ENCODE data around the gene DENND6B.

The DENND6B gene

DNA sequence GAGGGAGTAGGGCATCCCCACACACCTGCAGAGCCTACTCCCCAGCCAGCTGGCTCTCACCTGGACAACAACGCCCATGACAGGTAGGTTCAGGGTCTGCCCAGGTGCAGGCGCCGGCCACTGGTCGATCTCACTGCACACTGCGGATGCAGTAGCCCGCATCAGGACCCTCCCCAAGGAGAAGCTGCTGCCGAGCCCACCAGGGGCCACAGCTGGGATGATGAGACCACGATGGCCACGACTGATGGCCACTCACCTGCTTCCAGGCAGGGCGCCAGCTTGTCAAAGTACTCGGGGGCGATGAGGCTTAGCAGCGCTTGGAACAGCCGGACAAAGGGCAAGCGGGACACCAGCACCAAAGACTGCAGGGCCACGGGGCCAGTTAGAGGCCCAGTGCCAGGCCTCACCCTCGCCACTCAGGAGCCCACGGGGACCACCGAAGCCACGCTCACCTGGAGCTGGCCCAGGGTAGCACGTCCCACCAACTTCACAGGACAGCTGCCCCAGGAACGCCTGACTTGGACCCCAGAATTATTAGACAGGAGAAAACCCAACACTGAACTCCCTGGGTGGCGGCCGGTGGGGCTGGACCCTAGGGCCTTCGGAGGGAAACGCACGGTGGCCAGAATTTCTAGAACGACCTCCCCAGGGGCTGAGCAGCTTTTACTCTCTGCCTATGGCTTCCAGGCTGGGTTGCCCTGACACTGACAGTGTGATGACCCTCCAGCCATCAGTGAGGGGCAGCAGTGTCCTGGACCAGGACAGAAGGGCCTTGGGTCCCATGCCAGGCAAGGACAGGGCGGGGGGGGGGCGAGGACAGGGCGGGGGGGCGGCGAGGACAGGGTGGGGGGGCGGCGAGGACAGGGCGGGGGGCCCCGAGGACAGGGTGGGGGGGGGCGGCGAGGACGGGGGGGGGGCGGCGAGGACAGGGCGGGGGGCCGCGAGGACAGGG is 10.4 kb downstream of the DENND6B start:
- no peak for DNase-seq (ENCODE audit: low spot score)

DNA sequence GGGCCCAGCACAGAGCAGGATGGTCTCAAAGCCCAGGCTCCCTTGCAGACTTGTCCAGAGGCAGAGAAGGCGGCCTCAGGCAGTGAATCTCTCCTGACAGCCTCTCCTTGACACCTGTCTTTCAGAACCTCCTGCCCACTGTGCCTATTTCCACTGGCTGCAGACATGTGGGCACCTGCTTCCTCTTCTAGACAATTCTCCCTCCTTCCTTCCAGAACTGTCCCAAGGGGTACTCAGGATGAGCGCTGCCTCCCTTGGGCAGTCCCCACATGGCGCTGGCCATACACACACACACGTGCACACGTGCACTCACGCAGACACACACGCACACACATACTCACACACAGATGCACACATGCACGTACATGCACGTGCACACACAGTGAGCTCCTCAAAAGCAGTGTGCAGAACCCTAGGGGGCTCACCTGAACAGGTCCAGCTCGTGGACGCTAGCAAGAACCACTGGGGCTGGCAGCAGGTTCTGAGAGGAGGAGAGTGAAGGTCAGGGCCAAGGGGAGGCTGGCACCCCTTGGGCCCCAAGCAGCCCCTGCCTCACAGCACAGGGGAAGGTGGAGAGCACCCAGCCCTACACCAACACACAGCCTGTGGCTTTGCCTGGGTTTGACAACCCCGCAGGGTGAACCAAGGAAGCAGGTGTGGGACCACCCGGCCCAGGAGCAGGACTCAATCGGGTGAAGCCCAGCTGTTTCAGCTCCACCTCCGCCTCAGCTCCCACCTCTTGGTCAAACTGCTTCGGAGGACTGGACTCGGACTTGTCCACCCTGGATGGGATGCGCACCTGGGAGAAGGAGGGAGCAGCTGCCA is 11.3 kb downstream of the DENND6B start:
- DNase-seq (ENCODE audit: low spot score): no peak

DNA sequence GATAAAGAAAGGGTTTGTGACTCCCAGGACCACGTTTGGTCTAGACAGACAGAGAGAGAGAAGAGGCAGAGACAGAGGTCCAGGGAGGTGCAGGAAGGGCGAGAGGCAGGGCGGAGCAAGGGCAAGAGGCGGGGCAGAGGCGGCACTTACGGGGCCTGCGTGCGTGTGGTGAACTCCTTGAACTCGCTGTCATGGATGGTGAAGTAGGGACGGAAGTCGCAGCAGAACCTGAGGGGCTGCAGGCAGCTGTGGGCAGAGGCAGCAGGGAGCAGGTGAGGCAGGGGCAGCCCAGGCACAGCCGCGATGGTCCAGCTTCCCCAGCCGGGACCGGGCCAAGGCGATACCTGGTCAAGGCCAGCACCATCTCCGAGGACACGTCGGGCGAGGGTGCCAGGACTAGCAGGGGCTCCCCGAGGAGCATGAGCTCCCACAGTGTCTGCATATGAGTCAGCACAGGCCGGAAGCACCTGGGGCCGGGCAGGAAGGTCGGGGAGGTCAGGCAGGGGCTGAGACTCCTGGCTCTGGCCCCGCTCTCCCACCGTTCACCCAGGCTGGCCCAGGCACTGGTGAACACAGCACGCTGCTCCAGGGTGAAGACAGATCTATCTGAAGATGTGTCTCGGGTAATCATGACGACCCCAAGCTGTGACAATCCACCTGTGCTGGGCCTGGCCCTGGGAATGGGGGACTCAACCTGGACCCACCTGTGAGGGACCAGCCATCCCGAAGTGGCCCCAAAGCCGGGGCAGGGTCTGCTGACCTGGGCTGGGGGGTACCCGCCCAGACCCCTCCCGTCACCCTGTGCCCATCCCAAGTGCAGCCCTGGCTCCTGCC is 12.1 kb downstream of the DENND6B start:
- DNase-seq (ENCODE audit: low spot score): peak; percentile 71

DNA sequence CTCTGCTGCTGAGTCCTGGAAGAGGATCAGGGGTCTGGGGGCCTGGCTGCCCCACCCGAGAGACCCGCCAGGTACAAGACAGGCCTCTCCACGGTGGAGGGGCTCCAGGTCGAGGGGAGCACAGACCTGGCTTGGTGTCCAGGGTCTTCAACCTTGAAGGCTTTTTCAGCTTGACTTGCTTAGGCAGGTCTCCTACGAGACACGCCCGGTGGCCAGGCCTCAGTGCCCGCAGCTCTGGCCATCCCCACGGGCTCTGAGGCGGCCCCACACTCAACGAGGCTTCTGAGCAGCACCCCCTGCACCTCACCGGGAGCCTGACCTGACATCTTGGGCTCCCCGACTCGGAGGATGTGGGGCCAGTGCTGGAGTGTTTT is 12.7 kb downstream of the DENND6B start:
- DNase-seq (ENCODE audit: low spot score): no peak

DNA sequence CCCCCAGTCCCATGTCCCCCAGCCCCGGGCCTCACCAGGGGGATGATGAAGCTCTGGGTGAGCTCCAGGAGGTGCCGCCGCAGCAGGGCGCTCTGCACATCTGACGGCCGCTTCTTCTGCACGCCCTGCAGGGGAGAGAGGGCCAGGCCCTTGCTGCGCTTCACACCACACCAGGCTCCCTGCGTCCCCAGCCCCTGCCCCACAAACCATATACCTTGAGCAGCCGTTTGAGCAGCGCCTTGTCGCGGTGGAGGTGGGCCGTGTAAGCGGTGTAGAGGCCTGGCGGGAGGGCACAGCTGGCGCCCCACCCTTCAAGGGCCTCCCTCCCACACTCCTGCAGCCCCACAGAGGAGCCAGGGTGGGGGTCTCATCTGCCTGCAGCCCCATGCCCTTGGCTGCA is 13.2 kb downstream of the DENND6B start:
- no peak for DNase-seq (ENCODE audit: low spot score)

DNA sequence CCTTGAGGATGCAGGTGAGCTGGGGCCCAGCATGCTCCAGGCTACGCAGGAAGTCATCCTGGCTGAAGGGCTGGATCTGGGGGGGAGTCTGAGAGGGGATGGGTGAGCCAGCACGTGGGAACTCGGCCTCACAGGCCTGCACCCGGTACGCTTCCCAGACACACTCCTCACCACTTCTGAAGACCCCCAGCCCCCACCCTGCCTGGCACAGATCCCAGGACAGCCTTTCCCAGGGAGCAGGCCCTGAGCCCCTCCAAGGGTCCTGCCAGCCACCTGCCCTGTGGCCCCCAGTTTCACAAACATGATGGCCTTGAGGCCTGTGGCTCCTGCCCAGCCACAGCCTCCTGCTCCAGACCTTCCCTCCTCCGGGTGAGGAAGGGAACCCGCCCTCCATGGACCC is 13.8 kb downstream of the DENND6B start:
- no peak for DNase-seq (ENCODE audit: low spot score)

DNA sequence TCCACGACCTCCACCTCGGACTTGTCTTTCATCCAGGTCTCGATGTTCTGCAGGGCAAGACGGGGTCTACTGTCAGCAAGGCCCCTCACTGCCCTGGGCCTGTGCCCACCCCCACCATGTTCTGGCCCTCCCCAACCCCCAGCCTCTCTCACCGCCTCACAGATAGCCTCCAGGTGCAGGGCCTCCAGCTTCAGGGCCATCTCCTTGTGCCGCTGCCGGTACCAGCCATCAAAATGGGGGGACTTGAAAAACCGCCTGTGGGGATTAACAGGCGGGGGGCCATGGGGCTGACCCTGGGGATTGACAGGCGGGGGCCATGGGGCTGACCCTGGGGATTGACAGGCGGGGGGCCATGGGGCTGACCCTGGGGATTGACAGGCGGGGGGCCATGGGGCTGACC is 14.4 kb downstream of the DENND6B start:
- DNase-seq (ENCODE audit: low spot score): no peak

DNA sequence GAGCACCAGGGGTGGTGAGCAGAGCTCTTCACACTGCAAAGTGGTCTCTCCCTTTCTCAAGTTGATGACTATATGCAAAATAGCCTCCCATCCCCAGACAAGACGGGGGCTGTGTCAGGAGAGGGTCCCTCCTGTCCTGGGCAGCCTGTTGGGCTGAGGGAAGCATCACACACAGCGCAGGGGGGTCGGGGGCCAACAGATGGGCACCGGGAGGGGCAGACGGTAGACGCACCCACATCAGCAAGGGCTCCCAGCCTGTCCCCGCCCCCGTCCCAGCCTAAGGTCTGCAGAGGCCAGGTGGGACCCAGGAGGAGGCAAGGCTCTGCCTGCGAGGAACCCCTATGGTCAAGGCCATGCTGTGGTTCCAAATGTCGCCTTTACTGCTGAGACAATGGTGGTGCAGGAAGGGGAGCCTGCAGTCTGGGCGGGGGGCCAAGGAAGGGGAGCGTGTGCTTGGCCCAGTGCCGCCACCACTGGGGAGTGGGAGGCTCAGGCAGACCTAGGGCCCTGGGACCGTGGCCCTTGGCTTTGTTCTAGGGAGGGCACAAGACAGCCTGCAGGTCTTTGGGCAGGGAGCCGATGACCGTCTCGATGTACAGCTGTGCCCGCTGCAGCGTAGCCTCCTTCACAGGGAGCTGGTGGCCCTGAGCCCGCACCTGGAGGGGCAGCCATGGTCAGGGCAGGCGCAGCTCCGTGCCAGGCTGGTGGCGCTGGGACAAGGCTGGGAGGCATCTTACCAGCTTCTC is 15.0 kb downstream of the DENND6B start:
- no peak for DNase-seq (ENCODE audit: low spot score)

DNA sequence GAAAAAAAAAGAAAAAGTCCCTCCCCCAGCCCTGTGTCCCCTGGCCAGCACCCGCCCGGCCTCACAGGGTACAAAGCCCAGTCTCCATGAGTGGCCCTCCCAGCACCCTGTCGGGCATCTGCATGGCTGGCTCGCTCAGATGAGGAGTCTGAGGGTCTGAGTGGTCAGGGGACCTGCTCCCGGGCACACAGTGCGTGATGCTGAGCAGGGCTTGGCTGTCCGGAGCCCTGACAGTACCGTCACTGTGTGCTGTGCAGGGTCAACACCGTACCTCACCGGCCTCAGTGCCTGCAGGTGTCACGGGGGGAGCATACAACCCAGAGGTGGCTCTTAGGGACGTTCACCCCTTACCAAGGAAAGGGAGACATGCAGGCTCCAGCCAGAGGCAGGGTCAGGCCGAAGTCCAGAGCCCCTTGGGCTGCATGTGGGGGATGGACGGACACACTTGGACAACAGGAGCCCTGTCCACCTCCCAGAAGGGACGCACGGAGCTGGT is 15.8 kb downstream of the DENND6B start:
- no peak for DNase-seq (ENCODE audit: low spot score)

DNA sequence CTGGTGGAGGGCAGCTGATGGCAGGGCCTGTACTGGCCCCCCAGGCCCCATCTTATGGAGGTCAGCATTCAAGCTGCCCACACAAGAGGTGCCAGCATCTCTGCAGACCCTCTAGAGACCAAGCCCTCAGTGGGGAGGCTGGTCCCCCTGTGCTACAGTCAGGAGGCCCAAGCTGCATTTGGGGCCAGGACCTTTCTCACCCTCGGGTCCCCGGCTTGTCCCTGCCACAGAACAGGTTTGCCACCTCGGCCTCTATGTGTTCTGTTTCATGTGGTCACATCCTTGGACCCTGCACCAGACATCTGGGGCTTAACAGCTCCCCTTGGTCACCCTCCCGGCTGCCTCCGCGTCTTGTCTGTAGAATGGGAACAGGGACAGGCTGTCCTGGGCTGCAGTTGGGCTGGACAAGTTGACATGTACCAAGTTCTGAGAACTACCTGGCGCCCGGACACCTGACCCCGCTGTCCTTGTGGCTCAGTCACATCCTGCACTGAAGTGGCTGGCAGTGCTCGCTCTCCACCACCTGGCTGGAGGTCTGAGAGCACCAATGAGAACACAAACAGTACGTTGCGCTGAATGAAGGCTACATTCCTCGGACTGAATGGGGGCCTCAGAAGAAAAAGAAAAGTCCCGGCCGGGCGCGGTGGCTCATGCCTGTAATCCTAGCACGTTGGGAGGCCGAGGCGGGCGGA is 16.6 kb downstream of the DENND6B start:
- no peak for DNase-seq (ENCODE audit: low spot score)

DNA sequence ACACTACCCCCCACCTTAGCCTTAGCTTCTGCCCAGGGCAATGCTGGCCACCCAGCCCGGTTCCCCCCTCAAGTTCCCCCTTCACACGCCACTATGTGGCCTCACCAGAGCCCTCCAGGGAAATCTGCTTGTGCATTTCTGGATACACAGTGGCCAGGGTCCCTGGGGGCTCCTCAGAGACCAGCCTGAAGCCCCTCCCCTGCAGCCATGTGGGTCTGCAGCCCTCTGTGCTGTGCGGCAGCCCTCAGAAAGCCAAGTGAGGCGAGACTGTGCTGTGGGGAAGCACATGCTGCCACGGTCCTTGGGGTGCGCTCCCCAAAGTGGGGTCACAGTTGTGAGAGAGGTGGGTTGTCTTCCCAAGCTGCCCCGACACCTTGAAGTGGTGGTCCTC is 17.2 kb downstream of the DENND6B start:
- DNase-seq (ENCODE audit: low spot score): no peak

DNA sequence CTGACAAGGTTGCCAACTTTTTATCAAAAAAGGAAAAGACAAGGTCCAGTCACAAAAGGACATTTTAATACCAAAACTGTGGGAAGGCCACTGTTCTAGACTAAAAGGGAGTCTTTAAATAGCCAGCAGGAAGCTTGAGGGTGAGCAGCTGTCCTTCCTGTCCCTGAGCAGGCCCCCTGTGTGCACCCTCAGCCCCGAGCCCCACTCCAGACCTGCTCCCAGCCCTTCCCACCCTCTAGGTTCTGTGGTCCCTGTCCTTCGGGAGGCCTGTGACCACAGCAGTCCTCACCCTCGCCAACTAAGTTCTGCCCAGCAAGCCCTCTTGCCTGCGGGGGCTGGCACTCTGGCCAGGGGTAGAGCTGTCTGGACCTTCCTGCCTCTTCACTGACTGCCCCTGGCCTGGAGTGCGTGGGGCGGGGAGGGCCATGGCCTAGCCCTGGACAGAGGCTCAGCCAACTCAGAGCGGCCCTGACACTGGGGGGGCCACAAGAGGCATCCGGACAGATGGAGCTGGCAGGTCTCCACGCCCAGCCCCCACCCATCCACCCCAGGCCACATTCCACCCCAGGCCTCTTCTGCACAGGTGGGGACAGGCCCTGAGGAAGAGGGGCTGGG is 17.7 kb downstream of the DENND6B start:
- DNase-seq (ENCODE audit: low spot score): no peak

DNA sequence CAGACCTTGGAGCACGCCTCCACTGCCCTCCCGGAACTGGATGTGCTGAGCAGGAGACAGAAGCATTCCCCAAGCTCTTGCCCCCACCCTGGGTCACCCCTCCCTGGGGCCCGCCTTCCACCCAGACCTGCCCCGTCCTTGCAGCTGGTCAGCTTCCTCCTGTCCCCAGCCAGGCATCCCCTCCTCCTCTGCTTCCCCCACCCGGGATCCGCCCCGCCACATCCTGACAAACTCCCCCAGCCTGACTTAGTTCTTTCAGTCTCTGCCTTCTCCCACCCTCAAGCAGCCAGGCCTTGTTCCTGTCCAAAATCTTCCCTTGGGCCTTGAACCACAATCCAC is 18.2 kb downstream of the DENND6B start:
- no peak for DNase-seq (ENCODE audit: low spot score)

DNA sequence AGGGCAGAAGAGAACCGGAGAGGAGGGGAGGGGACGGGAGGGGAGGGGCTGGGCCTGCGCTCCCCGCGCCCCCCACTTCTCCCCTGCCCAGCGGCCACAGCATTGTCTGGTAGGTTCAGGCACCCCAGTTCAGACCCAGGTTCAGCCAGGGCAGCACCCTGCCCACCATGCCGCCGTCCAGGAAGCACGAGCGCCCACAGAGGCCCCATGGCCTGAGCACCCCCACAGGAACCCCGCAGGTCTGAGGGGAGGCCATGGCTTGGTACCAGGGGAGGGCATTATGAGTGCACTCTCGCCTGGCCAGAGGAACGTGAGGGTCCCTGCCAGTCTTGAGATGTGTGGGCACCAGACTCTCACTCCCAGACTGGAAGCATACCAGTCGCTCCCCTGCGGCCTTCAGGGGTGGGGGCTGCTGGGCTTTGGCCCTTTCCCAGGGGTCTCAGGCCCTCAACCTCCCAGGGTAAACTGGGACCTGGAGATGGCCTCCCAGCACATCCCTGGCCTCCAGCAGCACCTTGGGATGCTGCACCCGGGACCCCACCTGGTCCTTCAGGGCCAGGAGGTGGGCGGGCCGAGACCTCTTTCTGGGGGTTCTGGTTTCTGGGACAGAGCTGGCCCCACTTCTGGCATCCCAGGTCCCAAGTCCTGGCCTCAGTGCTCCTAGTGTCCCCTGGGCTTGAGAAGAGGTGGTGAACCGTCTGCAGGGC is 18.8 kb downstream of the DENND6B start:
- DNase-seq (ENCODE audit: low spot score): no peak

DNA sequence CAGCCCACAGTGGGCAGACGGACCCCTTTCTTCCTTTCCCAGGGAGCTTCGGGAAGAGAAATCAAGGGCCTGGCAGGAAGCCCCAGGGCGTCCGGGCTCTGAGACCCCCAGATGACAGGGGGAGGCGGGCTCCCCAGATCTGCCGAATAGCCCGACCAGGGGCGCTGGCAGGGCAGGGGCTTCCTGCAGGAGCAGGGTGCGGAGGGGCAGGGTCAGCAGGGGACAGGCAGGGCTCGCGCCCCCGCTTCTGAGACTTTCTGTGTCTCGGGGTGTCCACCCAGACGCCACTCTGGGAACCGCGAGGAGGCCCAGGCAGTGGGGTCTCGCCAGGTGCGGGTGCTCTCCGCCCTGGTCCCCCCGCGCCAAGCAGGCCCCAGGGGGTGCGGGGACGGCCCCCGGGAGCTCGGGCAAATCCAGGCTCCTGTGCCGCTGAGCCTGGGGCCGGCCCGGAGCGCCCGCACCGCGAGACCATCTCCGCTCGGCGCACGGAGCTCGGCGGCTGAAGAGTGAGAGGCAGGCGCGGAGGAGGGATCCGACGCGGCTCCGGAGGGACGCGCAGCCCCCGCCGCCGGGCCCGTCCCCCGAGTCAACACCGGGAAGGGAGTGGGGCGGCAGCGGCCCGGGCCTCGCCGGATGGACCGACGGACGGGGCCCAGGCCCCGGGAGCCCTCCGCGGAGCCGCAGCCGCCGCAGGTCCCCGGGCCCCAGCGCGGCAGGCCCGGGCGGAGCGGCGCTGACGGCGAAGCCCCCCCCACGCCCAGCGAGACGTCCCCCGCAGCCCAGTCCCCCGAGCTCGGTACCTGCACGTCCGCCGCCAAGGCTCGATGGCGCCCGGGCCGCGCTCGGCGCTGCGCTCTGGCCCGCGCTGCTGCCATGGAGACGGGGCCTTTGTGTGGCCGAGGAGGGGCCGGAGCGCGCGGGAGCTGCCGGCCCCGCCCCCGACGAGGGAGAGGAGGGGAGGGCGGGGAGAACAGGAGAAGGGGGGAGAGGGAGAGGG is 19.8 kb downstream of the DENND6B start, which contains the start of gene PLXNB2:
Gene PLXNB2, minus strand, starts transcription at position 894 of the 997 bp plus-strand sequence. CDS start 17,062 bp downstream, outside the sequence.
- DNase-seq (ENCODE audit: low spot score): no peak

DNA sequence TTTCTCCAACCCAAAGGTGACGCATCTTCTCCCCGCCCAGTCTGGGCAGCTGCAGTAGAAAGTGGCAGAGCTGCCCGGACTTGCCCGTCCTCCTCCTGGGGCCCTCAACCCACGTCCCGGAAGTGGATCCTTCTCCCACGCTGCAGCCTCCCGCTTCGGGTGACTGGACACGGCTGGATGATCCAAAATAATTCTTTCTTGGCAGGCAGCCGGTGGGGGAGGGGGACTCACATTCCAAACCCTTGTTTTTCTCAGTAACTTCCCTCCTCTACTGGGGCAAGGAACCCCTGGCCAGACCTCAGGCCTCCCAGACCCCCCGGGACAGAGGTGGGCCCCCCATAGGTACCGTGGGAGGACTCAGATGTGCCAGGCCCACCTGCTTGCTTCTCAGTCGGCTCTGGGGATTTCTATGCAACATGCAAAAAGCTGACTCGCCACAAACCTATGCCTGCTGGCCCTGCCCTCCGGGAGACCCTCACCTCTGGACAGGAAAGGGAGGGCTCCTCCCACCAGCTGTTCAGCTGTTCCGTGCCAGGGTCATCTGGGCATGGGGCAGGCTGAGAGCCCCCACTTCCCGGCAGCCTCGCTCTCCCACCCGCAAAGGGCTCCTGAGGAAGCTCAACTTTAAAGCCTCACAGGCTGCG is 20.8 kb downstream of the DENND6B start:
- DNase-seq (ENCODE audit: low spot score): no peak

DNA sequence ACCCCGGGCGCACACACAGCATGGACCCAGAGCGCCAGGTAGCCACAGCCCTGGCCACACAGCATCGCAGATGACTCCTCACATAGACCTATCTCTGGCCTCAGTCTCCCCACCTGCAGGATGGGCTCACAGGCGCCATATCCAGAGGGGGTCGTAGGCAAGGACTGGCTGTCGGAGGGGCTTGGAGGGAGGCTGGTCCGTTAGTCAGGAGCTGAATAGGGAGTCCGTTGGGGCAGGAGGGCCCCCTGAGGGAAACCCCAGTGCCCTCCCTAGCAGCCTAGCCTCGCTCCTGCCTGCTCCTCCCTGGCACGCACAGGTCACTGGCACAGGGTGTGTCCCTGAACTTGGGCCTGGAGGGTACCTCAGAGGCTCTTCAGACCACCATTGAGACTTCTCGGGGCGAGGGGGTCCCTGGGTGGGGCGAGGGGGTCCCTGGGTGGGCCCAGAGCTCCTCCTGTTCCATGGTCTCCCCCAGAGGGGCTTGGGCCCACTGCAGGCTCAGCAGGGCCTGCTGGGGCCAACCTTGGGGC is 21.4 kb downstream of the DENND6B start:
- no peak for DNase-seq (ENCODE audit: low spot score)
